Endothelial cell (in vitro differentiated cells): ENCODE results near the gene C1QTNF8. TPM values are rescaled to one million over a fixed set of nuclear protein-coding genes. Genes with fewer than 3 reads are reported as not detected.

Experiments used
- DNase-seq: peaks from one replicate; pipeline ENCODE4 v3.0.0; 2021; ENCODE audit warnings: low spot score
- H3K27ac Mint-ChIP-seq: one replicate; pipeline ENCODE4 v1.8.0; 2021; ENCODE audit warnings: mixed read lengths, inconsistent platforms; ENCODE audit not compliant: unreplicated experiment
- H3K27me3 Mint-ChIP-seq: one replicate; pipeline ENCODE4 v1.8.0; 2021; ENCODE audit warnings: mild to moderate bottlenecking, moderate library complexity, mixed read lengths, inconsistent platforms; ENCODE audit not compliant: unreplicated experiment
- H3K36me3 Mint-ChIP-seq: one replicate; pipeline ENCODE4 v1.8.0; 2021; ENCODE audit warnings: mild to moderate bottlenecking, low read depth, mixed read lengths, inconsistent platforms; ENCODE audit not compliant: unreplicated experiment
- H3K4me1 Mint-ChIP-seq: one replicate; pipeline ENCODE4 v1.8.0; 2021; ENCODE audit warnings: mild to moderate bottlenecking, mixed read lengths, inconsistent platforms; ENCODE audit not compliant: unreplicated experiment
- H3K4me3 Mint-ChIP-seq: one replicate; pipeline ENCODE4 v1.8.0; 2021; ENCODE audit warnings: mild to moderate bottlenecking, mixed read lengths, inconsistent platforms; ENCODE audit not compliant: unreplicated experiment
- H3K9me3 Mint-ChIP-seq: one replicate; pipeline ENCODE4 v1.8.0; 2021; ENCODE audit warnings: mixed read lengths, inconsistent platforms; ENCODE audit not compliant: unreplicated experiment
- CTCF ChIP-seq: fragments of 200-600 bp; sonication (generic); IDR thresholded peaks from one replicate; pipeline ENCODE4 v1.5.0; 2021; ENCODE audit warnings: antibody characterized with exemption; ENCODE audit not compliant: unreplicated experiment
- total RNA-seq: library from RNA; stranded (reverse); fragmentation: NEBNext Ultra II Directional; extraction: Animal tissue kit (Norgen Biotek cat#: 25700); gene quantifications from one replicate; pipeline ENCODE4 v1.2.1, GENCODE V29; 2021; ENCODE audit not compliant: unreplicated experiment

C1QTNF8 gene
- total RNA-seq, 1 donor from 2014 or later: not detected

GRCh38 chr16:1070864-1071408, 25.1 kb downstream of the C1QTNF8 start:
- no peak overlapping the region for H3K4me3 Mint-ChIP-seq
- no peak for DNase-seq
- no peak for TF ChIP-seq CTCF

GRCh38 chr16:1070084-1070863, 25.8 kb downstream of the C1QTNF8 start:
- Mint-ChIP-seq H3K36me3 (no peaks in the 10 kb centered on the region), H3K9me3 (no peaks in the 10 kb centered on the region), H3K4me1 (no peaks in the 10 kb centered on the region), H3K4me3 (no peak overlapping the region), H3K27ac (no peak overlapping the region), H3K27me3 (peaks cover under 1% of the 10 kb centered on the region)
- DNase-seq: no peak
- TF ChIP-seq CTCF: no peak

More at GRCh38 chr16:1070864-1071408, 25.1 kb downstream of the C1QTNF8 start:
- Mint-ChIP-seq H3K9me3 (no peaks in the 10 kb centered on the region), H3K27me3 (no peaks in the 10 kb centered on the region), H3K27ac (no peak overlapping the region), H3K4me1 (no peaks in the 10 kb centered on the region), H3K36me3 (no peaks in the 10 kb centered on the region)

GRCh38 chr16:1069154-1069553, 26.9 kb downstream of the C1QTNF8 start:
- H3K36me3 Mint-ChIP-seq: no peaks in the 10 kb centered on the region
- TF ChIP-seq CTCF: no peak
- no peaks in the 10 kb centered on the region for H3K9me3 Mint-ChIP-seq
- DNase-seq: no peak
- no peak overlapping the region for H3K27ac Mint-ChIP-seq
- peaks cover 2% of the 10 kb centered on the region for H3K27me3 Mint-ChIP-seq
- no peaks in the 10 kb centered on the region for H3K4me1 Mint-ChIP-seq
- no peak overlapping the region for H3K4me3 Mint-ChIP-seq

GRCh38 chr16:1068451-1068850, 27.6 kb downstream of the C1QTNF8 start:
- Mint-ChIP-seq H3K9me3 (no peaks in the 10 kb centered on the region), H3K4me1 (no peaks in the 10 kb centered on the region), H3K27me3 (peaks cover 4% of the 10 kb centered on the region), H3K4me3 (no peak overlapping the region), H3K36me3 (no peaks in the 10 kb centered on the region), H3K27ac (no peak overlapping the region)
- DNase-seq: no peak
- TF ChIP-seq CTCF: no peak

GRCh38 chr16:1067629-1068028, 28.4 kb downstream of the C1QTNF8 start:
- Mint-ChIP-seq H3K4me3 (no peak overlapping the region), H3K27ac (no peak overlapping the region), H3K9me3 (no peaks in the 10 kb centered on the region), H3K27me3 (peaks cover 4% of the 10 kb centered on the region), H3K36me3 (no peaks in the 10 kb centered on the region), H3K4me1 (no peaks in the 10 kb centered on the region)
- DNase-seq: no peak
- TF ChIP-seq CTCF: no peak
